Thyroid gland (tissue), 4 donors: ENCODE measurements around the gene PJVK.

Experiments used
- CTCF ChIP-seq, 6 experiments: fragments of 200-600 bp in 3 of 6; fragments of 450-650 bp in 3 of 6; sonication (generic) in 3 of 6; IDR thresholded peaks; one replicate each; pipeline ENCODE4 v1.5.1; 2016 to 2019; ENCODE audit warnings: antibody characterized with exemption in 6 of 6, mild to moderate bottlenecking in 2 of 6, inconsistent platforms in 1 of 6, moderate library complexity in 1 of 6
- POLR2A ChIP-seq, 2 donors: fragments of 450-650 bp; IDR thresholded peaks; one replicate each; pipeline ENCODE4 v1.6.1; 2017; ENCODE audit warnings: antibody characterized with exemption in 2 of 2, mild to moderate bottlenecking in 2 of 2, moderate library complexity in 1 of 2

- TF ChIP-seq CTCF (IDR thresholded peaks at IDR 0.05) (no peak), POLR2A (IDR thresholded peaks at IDR 0.05) (no peak)
These were observed 54.9 kb downstream of the PJVK start for GRCh38 chr2:178506101-178506500.
